ENCODE results near the gene ETF1.
"Not testable (repeated sequence)": the region's sequence is repeated elsewhere in the genome, so short reads cannot be mapped to it uniquely, and the experiment has no call there.

ETF1 gene

GRCh38 chr5:138482638-138483037 is 60.4 kb downstream of the ETF1 start:
- no peak for DNase-seq

DNA sequence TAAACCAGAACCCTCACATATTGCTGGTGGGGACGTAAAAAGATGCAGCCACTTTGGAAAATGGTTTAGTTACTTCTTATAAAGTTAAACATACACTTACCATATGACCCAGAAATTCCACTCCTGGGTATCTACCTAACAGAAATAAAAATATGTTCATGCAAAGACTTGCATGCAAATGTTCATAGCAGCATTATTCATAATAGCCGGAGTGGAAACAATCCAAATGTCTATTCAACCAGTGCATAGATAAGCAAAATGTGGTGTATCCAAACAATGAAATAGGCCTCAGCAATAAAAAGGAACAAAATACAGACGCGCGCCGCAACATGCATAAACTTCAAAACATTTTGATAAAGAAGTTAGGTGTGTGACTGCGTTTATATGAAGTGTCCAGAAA is 66.1 kb downstream of the ETF1 start:
- no peak for DNase-seq

DNA sequence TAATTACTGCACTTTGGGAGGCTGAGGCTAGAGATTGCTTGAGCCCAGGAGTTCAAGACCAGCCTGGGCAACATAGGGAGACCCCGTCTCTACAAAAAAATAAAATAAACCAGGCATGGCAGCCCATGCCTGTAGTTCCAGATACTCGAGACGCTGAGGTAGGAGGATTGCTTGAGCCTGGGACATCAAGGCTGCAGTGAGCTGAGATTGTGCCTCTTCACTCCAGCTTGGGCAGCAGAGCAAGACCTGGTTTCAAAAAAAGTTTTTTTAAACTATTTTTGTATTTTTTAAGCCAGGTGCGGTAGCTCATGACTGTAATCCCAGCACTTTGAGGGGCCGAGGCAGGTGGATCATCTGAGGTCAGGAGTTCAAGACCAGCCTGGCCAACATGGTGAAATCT is 69.9 kb downstream of the ETF1 start:
- DNase-seq = not testable (repeated sequence)

GRCh38 chr5:138472353-138472752 is 70.7 kb downstream of the ETF1 start:
- no peak for DNase-seq

- DNase-seq = no peak
These were observed 72.0 kb downstream of the ETF1 start for GRCh38 chr5:138471052-138471361.

DNA sequence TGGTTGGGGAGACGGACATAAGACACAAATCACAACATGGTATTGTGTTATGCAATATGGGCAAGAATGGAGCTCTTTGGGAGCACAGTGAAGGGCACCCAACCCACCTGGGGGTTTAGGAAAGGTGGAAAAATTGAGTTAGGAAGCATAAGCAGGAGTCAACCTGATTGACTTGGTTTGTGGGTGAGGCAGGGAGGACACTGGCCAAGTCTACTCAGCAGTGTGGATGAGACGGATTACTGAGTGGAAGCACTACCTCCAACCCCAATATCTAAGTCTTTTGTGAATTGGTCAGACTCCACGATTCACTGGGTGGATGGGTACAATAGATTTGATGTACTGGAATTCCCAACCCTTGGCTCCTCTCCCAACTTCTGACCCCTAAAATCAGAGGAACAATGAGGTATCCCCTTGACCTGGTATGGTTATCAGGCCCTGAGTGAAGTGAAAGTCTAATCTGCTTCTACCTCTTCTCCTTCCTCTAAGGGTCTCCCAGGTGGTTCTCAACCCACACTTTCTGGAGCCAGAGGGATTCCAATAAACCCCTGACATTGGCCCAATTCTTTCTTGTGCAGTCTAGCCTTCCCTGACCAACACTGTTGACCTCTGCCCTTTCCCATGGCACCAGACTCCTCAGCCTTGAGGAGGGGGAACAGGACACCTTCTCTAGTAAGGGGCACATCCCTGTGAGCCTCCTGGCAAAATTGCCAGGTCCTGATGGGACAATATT is 72.5 kb downstream of the ETF1 start:
- no peak for DNase-seq

- DNase-seq = peak in 1 of 2 experiments; percentile 33
These were observed 73.3 kb downstream of the ETF1 start for GRCh38 chr5:138469540-138470321.

DNA sequence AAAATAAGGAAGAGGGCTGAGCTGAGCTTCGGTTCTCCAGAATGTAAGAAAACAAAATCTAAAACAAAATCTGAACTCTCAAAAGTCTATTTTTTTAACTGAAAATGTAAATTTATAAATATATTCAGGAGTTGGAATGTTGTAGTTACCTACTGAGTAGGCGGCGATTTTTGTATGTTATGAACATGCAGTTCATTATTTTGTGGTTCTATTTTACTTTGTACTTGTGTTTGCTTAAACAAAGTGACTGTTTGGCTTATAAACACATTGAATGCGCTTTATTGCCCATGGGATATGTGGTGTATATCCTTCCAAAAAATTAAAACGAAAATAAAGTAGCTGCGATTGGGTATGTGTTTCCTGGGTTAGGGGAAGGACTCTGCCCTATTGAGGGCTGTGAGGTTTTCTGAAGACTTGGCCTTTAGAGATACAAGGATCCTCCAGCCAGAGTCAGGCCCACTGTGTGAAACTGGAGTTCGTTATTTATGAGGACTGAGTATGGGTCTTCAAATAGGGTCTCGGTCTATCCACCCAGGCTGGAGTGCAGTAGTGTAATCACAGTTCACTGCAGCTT is 74.0 kb downstream of the ETF1 start:
- DNase-seq = no peak

GRCh38 chr5:138468133-138468965 is 74.7 kb downstream of the ETF1 start:
- no peak for DNase-seq

DNA sequence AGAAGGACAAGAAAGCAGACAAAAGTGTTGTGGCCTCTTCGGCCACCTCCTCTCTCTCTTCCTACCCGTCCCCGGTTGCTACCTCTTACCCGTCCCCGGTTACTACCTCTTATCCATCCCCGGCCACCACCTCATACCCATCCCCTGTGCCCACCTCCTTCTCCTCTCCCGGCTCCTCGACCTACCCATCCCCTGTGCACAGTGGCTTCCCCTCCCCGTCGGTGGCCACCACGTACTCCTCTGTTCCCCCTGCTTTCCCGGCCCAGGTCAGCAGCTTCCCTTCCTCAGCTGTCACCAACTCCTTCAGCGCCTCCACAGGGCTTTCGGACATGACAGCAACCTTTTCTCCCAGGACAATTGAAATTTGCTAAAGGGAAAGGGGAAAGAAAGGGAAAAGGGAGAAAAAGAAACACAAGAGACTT is 75.3 kb downstream of the ETF1 start:
- no peak for DNase-seq

- DNase-seq = peak in 1 of 2 experiments; percentile 14
These were observed 75.9 kb downstream of the ETF1 start for GRCh38 chr5:138466900-138467710.

DNA sequence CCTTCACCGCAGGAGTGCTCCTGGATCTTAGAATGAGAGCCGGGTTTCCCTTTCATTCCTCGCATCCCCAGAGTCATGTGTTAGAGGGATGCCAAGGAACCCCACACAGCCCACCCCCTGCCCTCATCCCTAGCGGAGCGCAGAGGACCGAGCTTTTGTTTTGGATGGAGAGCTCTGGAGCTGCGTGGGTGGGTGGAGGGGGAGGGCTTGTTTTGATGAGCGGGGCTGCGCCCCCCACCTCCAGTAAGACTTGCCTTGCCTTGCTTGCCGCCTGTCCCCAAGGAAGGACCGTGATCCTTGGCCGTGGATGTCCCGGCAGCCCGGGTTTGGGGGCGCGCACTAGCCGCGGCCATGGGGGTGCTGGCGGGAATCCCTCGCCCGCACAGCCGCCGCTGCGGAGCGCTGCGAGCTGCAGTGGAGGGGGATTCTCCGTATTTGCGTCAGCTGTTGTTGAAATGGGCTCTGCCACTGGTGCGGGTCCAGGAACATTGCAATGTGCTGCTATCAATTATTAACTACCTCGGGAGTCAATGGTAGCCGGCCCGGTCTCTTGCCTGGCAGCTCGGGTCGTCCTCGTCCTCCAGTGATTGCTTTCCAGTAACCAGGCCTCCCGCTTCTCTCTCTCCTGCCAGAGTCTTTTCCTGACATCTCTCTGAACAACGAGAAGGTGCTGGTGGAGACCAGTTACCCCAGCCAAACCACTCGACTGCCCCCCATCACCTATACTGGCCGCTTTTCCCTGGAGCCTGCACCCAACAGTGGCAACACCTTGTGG is 76.7 kb downstream of the ETF1 start:
- DNase-seq = peak; percentile 26 to 37

GRCh38 chr5:138465261-138466124 is 77.5 kb downstream of the ETF1 start, which contains the start of gene EGR1:
TSS of gene EGR1 (plus strand) at chr5:138465479. CDS start at chr5:138465762, 283 bp downstream.
- peak; percentile 95 to 96 for DNase-seq

- DNase-seq = peak; percentile 95 to 96
These were observed 78.4 kb downstream of the ETF1 start for GRCh38 chr5:138464388-138465260.

DNA sequence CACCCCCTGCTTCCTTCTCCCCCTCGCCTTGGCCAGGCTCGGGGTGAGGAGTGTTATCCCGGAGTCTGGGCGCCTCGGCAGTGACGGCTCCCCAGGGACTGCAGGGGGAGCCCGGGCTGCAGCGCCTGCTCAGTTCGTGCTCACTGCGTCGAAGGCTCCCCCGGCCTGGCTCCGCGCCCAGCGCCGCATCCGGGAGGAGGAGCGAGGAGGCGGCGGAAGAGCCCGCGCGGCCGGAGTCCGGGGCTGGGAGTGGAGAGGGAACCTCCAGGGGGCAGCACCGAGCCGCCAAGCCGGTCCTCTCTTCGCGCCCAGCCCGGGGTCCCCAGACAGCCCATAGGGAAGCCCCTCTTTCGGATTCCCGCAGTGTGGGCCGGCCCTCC is 79.0 kb downstream of the ETF1 start:
- DNase-seq = peak; percentile 94

- no peak for DNase-seq
These were observed 79.5 kb downstream of the ETF1 start for GRCh38 chr5:138463419-138464007.

GRCh38 chr5:138461343-138462125 is 81.5 kb downstream of the ETF1 start:
- no peak for DNase-seq
